Fibroblast of peridontal ligament (primary cell): Measurements from ENCODE around the gene METRN.

Experiments used
- DNase-seq: peaks from one replicate; pipeline ENCODE4 v3.0.0-alpha.2; 2010; ENCODE audit errors: extremely low read depth

Gene METRN

GRCh38 chr16:723695-724094 is 8.8 kb downstream of the METRN start:
- DNase-seq = no peak

GRCh38 chr16:724188-725040 is 9.5 kb downstream of the METRN start:
- no peak for DNase-seq

GRCh38 chr16:725041-725376 is 10.1 kb downstream of the METRN start:
- DNase-seq = no peak

GRCh38 chr16:725463-726187 is 10.7 kb downstream of the METRN start:
- no peak for DNase-seq

- DNase-seq = no peak
Observed at GRCh38 chr16:726188-726437, 11.2 kb downstream of the METRN start.

GRCh38 chr16:726438-727290 is 11.7 kb downstream of the METRN start, which contains the start of the genes CCDC78 and HAGHL:
CCDC78 (minus strand) TSS chr16:726443; CDS start chr16:726367, 76 bp downstream.
HAGHL (plus strand) TSS chr16:727106; CDS start chr16:727510, 404 bp downstream.
- DNase-seq = peak; percentile 13

GRCh38 chr16:727291-727977 is 12.5 kb downstream of the METRN start:
- DNase-seq = no peak

GRCh38 chr16:728131-728889 is 13.4 kb downstream of the METRN start:
- peak; percentile 58 for DNase-seq

- DNase-seq = no peak
Observed at GRCh38 chr16:728890-729744, 14.2 kb downstream of the METRN start.

GRCh38 chr16:729768-730665 is 15.1 kb downstream of the METRN start:
- no peak for DNase-seq

- DNase-seq = no peak
Observed at GRCh38 chr16:730666-731509, 16.0 kb downstream of the METRN start.

GRCh38 chr16:732332-732731 is 17.4 kb downstream of the METRN start:
- no peak for DNase-seq

- DNase-seq = no peak
Observed at GRCh38 chr16:732936-733335, 18.0 kb downstream of the METRN start.

GRCh38 chr16:733382-734207 is 18.7 kb downstream of the METRN start:
- DNase-seq = no peak

- DNase-seq = no peak
Observed at GRCh38 chr16:734208-734980, 19.5 kb downstream of the METRN start.
